H9 (cell line): Measurements from ENCODE around the gene VWA8. TPM values are rescaled to one million over a fixed set of nuclear protein-coding genes. Genes with fewer than 3 reads are reported as not detected.
"Not testable (repeated sequence)": the region's sequence is repeated elsewhere in the genome, so short reads cannot be mapped to it uniquely, and the experiment has no call there.

ENCODE experiments used
- DNase-seq: peaks from one replicate; pipeline ENCODE4 v3.0.0-alpha.2; 2017
- H2AFZ ChIP-seq: one replicate; pipeline ENCODE4 v1.6.1; 2013; ENCODE audit warnings: mild to moderate bottlenecking, low read length, control low read depth, moderate library complexity
- H2AK5ac ChIP-seq: 2 replicates; pipeline ENCODE4 v1.6.1; 2013; ENCODE audit warnings: low read length, control low read depth, mixed read lengths; ENCODE audit not compliant: insufficient read length
- H2BK120ac ChIP-seq: one replicate; pipeline ENCODE4 v1.6.1; 2013; ENCODE audit warnings: low read depth, mild to moderate bottlenecking, low read length, control low read depth, inconsistent platforms; ENCODE audit not compliant: poor library complexity, severe bottlenecking
- H2BK12ac ChIP-seq: 2 replicates; pipeline ENCODE4 v1.6.1; 2013; ENCODE audit warnings: low read length, control low read depth, mixed read lengths, low read depth; ENCODE audit not compliant: insufficient read length
- H2BK15ac ChIP-seq: 2 replicates; pipeline ENCODE4 v1.6.1; 2013; ENCODE audit warnings: low read depth, low read length, control low read depth
- H2BK20ac ChIP-seq: one replicate; pipeline ENCODE4 v1.6.1; 2013; ENCODE audit warnings: low read depth, mild to moderate bottlenecking, low read length, control low read depth, inconsistent platforms; ENCODE audit not compliant: poor library complexity, severe bottlenecking
- H2BK5ac ChIP-seq: 2 replicates; pipeline ENCODE4 v1.6.1; 2013; ENCODE audit warnings: low read length, control low read depth, mixed read lengths; ENCODE audit not compliant: insufficient read length
- H3K14ac ChIP-seq: 2 replicates; pipeline ENCODE4 v1.6.1; 2013; ENCODE audit warnings: low read length, control low read depth; ENCODE audit not compliant: insufficient read depth
- H3K18ac ChIP-seq: 2 replicates; pipeline ENCODE4 v1.6.1; 2013; ENCODE audit warnings: low read depth, mild to moderate bottlenecking, mixed read lengths, low read length, control low read depth; ENCODE audit not compliant: insufficient read length
- H3K23ac ChIP-seq: 2 replicates; pipeline ENCODE4 v1.6.1; 2013; ENCODE audit warnings: low read length, control low read depth, mixed read lengths, low read depth; ENCODE audit not compliant: insufficient read length
- H3K23me2 ChIP-seq: 2 replicates; pipeline ENCODE4 v1.6.1; 2013; ENCODE audit warnings: low read depth, mild to moderate bottlenecking, mixed read lengths, low read length, control low read depth; ENCODE audit not compliant: insufficient read length, poor library complexity, severe bottlenecking
- H3K27ac ChIP-seq: 2 replicates; pipeline ENCODE4 v1.5.1; 2013; ENCODE audit warnings: low read length, control low read depth, mixed read lengths, low read depth; ENCODE audit not compliant: insufficient read length
- H3K27me3 ChIP-seq: 2 replicates; pipeline ENCODE4 v1.6.1; 2013; ENCODE audit warnings: low read length, control low read depth, inconsistent platforms; ENCODE audit not compliant: insufficient read depth
- H3K4ac ChIP-seq: 2 replicates; pipeline ENCODE4 v1.6.1; 2013; ENCODE audit warnings: low read depth, mild to moderate bottlenecking, control low read depth, inconsistent platforms, low read length, moderate library complexity
- H3K4me1 ChIP-seq: 2 replicates; pipeline ENCODE4 v1.6.1; 2013; ENCODE audit warnings: low read length, control low read depth, inconsistent platforms; ENCODE audit not compliant: insufficient read depth
- H3K4me2 ChIP-seq: 2 replicates; pipeline ENCODE4 v1.6.1; 2013; ENCODE audit warnings: low read length, control low read depth, mixed read lengths; ENCODE audit not compliant: insufficient read length, insufficient read depth
- H3K56ac ChIP-seq: 2 replicates; pipeline ENCODE4 v1.6.1; 2013; ENCODE audit warnings: low read depth, mild to moderate bottlenecking, mixed read lengths, low read length, control low read depth; ENCODE audit not compliant: insufficient read length
- H3K79me1 ChIP-seq: 2 replicates; pipeline ENCODE4 v1.6.1; 2013; ENCODE audit warnings: low read depth, mild to moderate bottlenecking, moderate library complexity, low read length, control low read depth, inconsistent platforms; ENCODE audit not compliant: insufficient read depth, poor library complexity, severe bottlenecking
- H3K79me2 ChIP-seq: 2 replicates; pipeline ENCODE4 v1.6.1; 2013; ENCODE audit warnings: low read length, control low read depth, inconsistent platforms; ENCODE audit not compliant: insufficient read depth
- H3K9ac ChIP-seq: 2 replicates; pipeline ENCODE4 v1.6.1; 2013; ENCODE audit warnings: low read length, control low read depth, mixed read lengths; ENCODE audit not compliant: insufficient read length; ENCODE audit errors: extremely low read depth
- H3K9me3 ChIP-seq: one replicate; pipeline ENCODE4 v1.6.1; 2013; ENCODE audit warnings: low read depth, low read length, inconsistent platforms; ENCODE audit not compliant: control insufficient read depth
- H3T11ph ChIP-seq: one replicate; pipeline ENCODE4 v1.6.1; 2013; ENCODE audit warnings: mild to moderate bottlenecking, low read length, control low read depth, inconsistent platforms
- H4K20me1 ChIP-seq: one replicate; pipeline ENCODE4 v1.6.1; 2013; ENCODE audit not compliant: control insufficient read depth, insufficient read length, insufficient read depth
- H4K5ac ChIP-seq: 2 replicates; pipeline ENCODE4 v1.6.1; 2013; ENCODE audit warnings: low read depth, mild to moderate bottlenecking, mixed read lengths, low read length, control low read depth; ENCODE audit not compliant: insufficient read length
- H4K8ac ChIP-seq: replicated peaks from 2 replicates; pipeline ENCODE4 v1.6.1; 2013; ENCODE audit warnings: low read length, control low read depth, mixed read lengths, low read depth; ENCODE audit not compliant: insufficient read length
- H4K91ac ChIP-seq: 2 replicates; pipeline ENCODE4 v1.6.1; 2013; ENCODE audit warnings: low read depth, mild to moderate bottlenecking, moderate library complexity, mixed read lengths, low read length, control low read depth; ENCODE audit not compliant: insufficient read length
- H3K27ac Mint-ChIP-seq, 3 experiments: 2 replicates in 2 of 3; 3 replicates in 1 of 3; pipeline ENCODE4 v1.8.0; 2020 to 2021; ENCODE audit warnings: mixed read lengths in 3 of 3, mild to moderate bottlenecking in 1 of 3, moderate library complexity in 1 of 3
- H3K27me3 Mint-ChIP-seq: 2 replicates; pipeline ENCODE4 v1.8.0; 2021; ENCODE audit warnings: low read depth, mild to moderate bottlenecking, moderate library complexity, mixed read lengths
- H3K36me3 Mint-ChIP-seq, 3 experiments: 2 replicates in 2 of 3; 3 replicates in 1 of 3; pipeline ENCODE4 v1.8.0; 2020 to 2021; ENCODE audit warnings: low read depth in 3 of 3, mixed read lengths in 3 of 3; ENCODE audit not compliant: insufficient read depth in 1 of 3
- H3K4me1 Mint-ChIP-seq, 2 experiments: 2 replicates each; pipeline ENCODE4 v1.8.0; 2020; ENCODE audit warnings: mixed read lengths in 2 of 2
- H3K4me3 Mint-ChIP-seq, 2 experiments: 2 replicates in 1 of 2; 3 replicates in 1 of 2; pipeline ENCODE4 v1.8.0; 2020 to 2021; ENCODE audit warnings: mild to moderate bottlenecking in 2 of 2, mixed read lengths in 2 of 2, moderate library complexity in 1 of 2
- H3K9me3 Mint-ChIP-seq, 2 experiments: 2 replicates in 1 of 2; 3 replicates in 1 of 2; pipeline ENCODE4 v1.8.0; 2020; ENCODE audit warnings: mild to moderate bottlenecking in 2 of 2, mixed read lengths in 2 of 2, moderate library complexity in 1 of 2
- total RNA-seq: library from RNA; stranded (reverse); gene quantifications from 2 replicates; pipeline ENCODE4 v1.2.1, GENCODE V29; 2021

VWA8 gene
- total RNA-seq, 1 experiment from 2014 or later, result 17.4 TPM

DNA sequence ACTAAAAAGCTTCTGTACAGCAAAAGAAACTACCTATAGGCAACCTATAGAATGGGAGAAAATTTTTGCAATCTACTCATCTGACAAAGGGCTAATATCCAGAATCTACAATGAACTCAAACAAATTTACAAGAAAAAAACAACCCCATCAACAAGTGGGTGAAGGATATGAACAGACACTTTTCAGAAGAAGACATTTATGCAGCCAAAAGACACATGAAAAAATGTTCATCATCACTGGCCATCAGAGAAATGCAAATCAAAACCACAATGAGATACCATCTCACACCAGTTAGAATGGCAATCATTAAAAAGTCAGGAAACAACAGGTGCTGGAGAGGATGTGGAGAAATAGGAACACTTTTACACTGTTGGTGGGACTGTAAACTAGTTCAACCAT is 324.3 kb downstream of the VWA8 start:
- H2BK12ac ChIP-seq, H3K79me2 ChIP-seq, H4K20me1 ChIP-seq, H3K56ac ChIP-seq, H3K9ac ChIP-seq, H3K27me3 ChIP-seq, H2BK120ac ChIP-seq, DNase-seq, H3K36me3 Mint-ChIP-seq, H3K9me3 ChIP-seq, H3K27ac Mint-ChIP-seq, H3K4me2 ChIP-seq, H3K23me2 ChIP-seq, H2BK5ac ChIP-seq, H3K4me1 Mint-ChIP-seq, H2BK15ac ChIP-seq, H3K18ac ChIP-seq, H3K4me3 Mint-ChIP-seq, H2AFZ ChIP-seq, H4K5ac ChIP-seq, H3K4me1 ChIP-seq, H3K27me3 Mint-ChIP-seq, H3K27ac ChIP-seq, H4K91ac ChIP-seq, H3K79me1 ChIP-seq, H4K8ac ChIP-seq, H3K14ac ChIP-seq, H2AK5ac ChIP-seq, H3K23ac ChIP-seq, H3T11ph ChIP-seq, H2BK20ac ChIP-seq, H3K4ac ChIP-seq, H3K9me3 Mint-ChIP-seq: not testable (repeated sequence)
